ENCODE results near the gene TNNI3K. TPM values are rescaled to one million over a fixed set of nuclear protein-coding genes. Genes with fewer than 3 reads are reported as not detected.

The TNNI3K gene
- total and polyA plus RNA-seq, 4 donors = 0.41 to 1.4 TPM; not detected in 2

- H3K36me3 ChIP-seq (ENCODE audit: control insufficient read depth in 4 of 4, insufficient read depth in 4 of 4, low read length in 4 of 4) = no peaks in the 10 kb centered on the region
- no peak overlapping the region for H3K4me3 ChIP-seq
- 71 to 82% methylated on average over 1 of the region's 1 CpG for WGBS, 2 donors
- H3K9me3 ChIP-seq (ENCODE audit: control insufficient read depth in 4 of 4, insufficient read depth in 3 of 4, low read length in 3 of 4) = no peaks in the 10 kb centered on the region
- no peaks in the 10 kb centered on the region for H3K27me3 ChIP-seq (ENCODE audit: control insufficient read depth in 3 of 3, insufficient read depth in 3 of 3, low read length in 2 of 3)
- H3K4me1 ChIP-seq (ENCODE audit: control insufficient read depth in 5 of 5, insufficient read depth in 5 of 5, low read length in 5 of 5) = peaks cover 0 to 4% (median 0%) of the 10 kb centered on the region in 5 donors
- no peak for TF ChIP-seq CTCF (IDR thresholded peaks at IDR 0.05; ENCODE audit: control extremely low read depth, extremely low read depth)
- ATAC-seq (ENCODE audit: insufficient read depth, low FRiP score) (no peak), DNase-seq (no peak)
- no peak overlapping the region for H3K27ac ChIP-seq (ENCODE audit: low read depth in 1 of 2, low read length in 1 of 2)
- H3K9ac ChIP-seq (ENCODE audit: insufficient read depth in 1 of 2, low read length in 2 of 2) = no peak overlapping the region
Observed at GRCh38 chr1:74436078-74436477, 200.9 kb downstream of the TNNI3K start.

GRCh38 chr1:74437035-74437434 is 201.8 kb downstream of the TNNI3K start:
- no peak for ATAC-seq (ENCODE audit: insufficient read depth, low FRiP score)
- H3K27ac ChIP-seq (ENCODE audit: low read depth in 1 of 2, low read length in 1 of 2) = no peak overlapping the region
- no peak overlapping the region for H3K9ac ChIP-seq (ENCODE audit: insufficient read depth in 1 of 2, low read length in 2 of 2)
- H3K4me1 ChIP-seq (ENCODE audit: control insufficient read depth in 5 of 5, insufficient read depth in 5 of 5, low read length in 5 of 5) = peaks cover 0 to 2% (median 0%) of the 10 kb centered on the region in 5 donors
- no peaks in the 10 kb centered on the region for H3K9me3 ChIP-seq (ENCODE audit: control insufficient read depth in 4 of 4, insufficient read depth in 3 of 4, low read length in 3 of 4)
- no peak for TF ChIP-seq CTCF (IDR thresholded peaks at IDR 0.05; ENCODE audit: control extremely low read depth, extremely low read depth)
- H3K4me3 ChIP-seq = no peak overlapping the region
- no peak for DNase-seq
- 70 to 71% methylated on average over 1 of the region's 1 CpG for WGBS, 2 donors
- H3K36me3 ChIP-seq (ENCODE audit: control insufficient read depth in 4 of 4, insufficient read depth in 4 of 4, low read length in 4 of 4) = no peaks in the 10 kb centered on the region
- H3K27me3 ChIP-seq (ENCODE audit: control insufficient read depth in 3 of 3, insufficient read depth in 3 of 3, low read length in 2 of 3) = no peaks in the 10 kb centered on the region

DNA sequence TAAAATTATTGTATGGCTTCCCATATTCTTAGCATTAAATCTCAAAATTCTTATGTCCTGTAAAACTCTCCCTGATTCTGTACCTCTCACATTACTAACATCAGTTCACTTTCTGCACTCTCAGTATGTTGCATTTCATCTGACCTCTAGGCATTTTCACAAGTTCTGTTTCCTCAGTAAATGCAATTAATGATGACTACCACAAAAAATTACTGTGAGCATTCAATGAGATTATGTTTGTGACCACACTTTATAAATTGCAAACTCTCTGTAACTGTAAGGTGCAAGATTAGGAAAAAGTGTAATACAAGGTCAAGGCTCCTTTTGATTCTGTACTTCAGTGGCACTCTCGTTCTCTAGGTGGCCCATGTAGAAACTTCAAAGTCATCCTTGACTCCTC is 216.8 kb downstream of the TNNI3K start:
- no peaks in the 10 kb centered on the region for H3K36me3 ChIP-seq (ENCODE audit: control insufficient read depth in 4 of 4, insufficient read depth in 4 of 4, low read length in 4 of 4)
- no peak overlapping the region for H3K4me3 ChIP-seq
- TF ChIP-seq CTCF (IDR thresholded peaks at IDR 0.05; ENCODE audit: control extremely low read depth, extremely low read depth) = no peak
- no peak for DNase-seq
- no peaks in the 10 kb centered on the region for H3K27me3 ChIP-seq (ENCODE audit: control insufficient read depth in 3 of 3, insufficient read depth in 3 of 3, low read length in 2 of 3)
- no peak overlapping the region for H3K9ac ChIP-seq (ENCODE audit: insufficient read depth in 1 of 2, low read length in 2 of 2)
- H3K4me1 ChIP-seq (ENCODE audit: control insufficient read depth in 5 of 5, insufficient read depth in 5 of 5, low read length in 5 of 5) = no peaks in the 10 kb centered on the region
- no peaks in the 10 kb centered on the region for H3K9me3 ChIP-seq (ENCODE audit: control insufficient read depth in 4 of 4, insufficient read depth in 3 of 4, low read length in 3 of 4)
- no peak for ATAC-seq (ENCODE audit: insufficient read depth, low FRiP score)
- WGBS, 2 donors = 48 to 77% methylated on average over 1 of the region's 1 CpG
- no peak overlapping the region for H3K27ac ChIP-seq (ENCODE audit: low read depth in 1 of 2, low read length in 1 of 2)

GRCh38 chr1:74453277-74453676 is 218.1 kb downstream of the TNNI3K start:
- no peak for DNase-seq
- Histone ChIP-seq H3K9me3 (ENCODE audit: control insufficient read depth in 4 of 4, insufficient read depth in 3 of 4, low read length in 3 of 4) (no peaks in the 10 kb centered on the region), H3K4me3 (no peak overlapping the region), H3K27me3 (ENCODE audit: control insufficient read depth in 3 of 3, insufficient read depth in 3 of 3, low read length in 2 of 3) (no peaks in the 10 kb centered on the region), H3K9ac (ENCODE audit: insufficient read depth in 1 of 2, low read length in 2 of 2) (no peak overlapping the region), H3K4me1 (ENCODE audit: control insufficient read depth in 5 of 5, insufficient read depth in 5 of 5, low read length in 5 of 5) (no peaks in the 10 kb centered on the region), H3K27ac (ENCODE audit: low read depth in 1 of 2, low read length in 1 of 2) (no peak overlapping the region), H3K36me3 (ENCODE audit: control insufficient read depth in 4 of 4, insufficient read depth in 4 of 4, low read length in 4 of 4) (no peaks in the 10 kb centered on the region)
- ATAC-seq (ENCODE audit: insufficient read depth, low FRiP score) = no peak
- 81 to 86% methylated on average over 2 of the region's 2 CpGs for WGBS, 2 donors
- no peak for TF ChIP-seq CTCF (IDR thresholded peaks at IDR 0.05; ENCODE audit: control extremely low read depth, extremely low read depth)

Measured in lung (tissue), 12 donors.